Measurements from ENCODE around the gene DMPK. TPM values are rescaled to one million over a fixed set of nuclear protein-coding genes. Genes with fewer than 3 reads are reported as not detected.
"Not testable (repeated sequence)": the region's sequence is repeated elsewhere in the genome, so short reads cannot be mapped to it uniquely, and the experiment has no call there.

The DMPK gene
- polyA plus RNA-seq, 4 donors, result 12.7 to 42.2 (median 21.6) TPM

- DNase-seq (no peak), FAIRE-seq (no peak)
- H3K9me3 ChIP-seq (ENCODE audit: control insufficient read depth in 2 of 2, insufficient read depth in 1 of 2, low read depth in 1 of 2, low read length in 1 of 2), result no peaks in the 10 kb centered on the region
- no peaks in the 10 kb centered on the region for H3K36me3 ChIP-seq (ENCODE audit: control insufficient read depth in 3 of 3, insufficient read depth in 2 of 3, low read depth in 1 of 3, low read length in 3 of 3)
- no peak overlapping the region for H3K27ac ChIP-seq (ENCODE audit: low read depth in 1 of 3, low read length in 2 of 3)
- peaks cover 0 to 6% (median 0%) of the 10 kb centered on the region in 3 donors for H3K27me3 ChIP-seq (ENCODE audit: control insufficient read depth in 3 of 3, insufficient read depth in 3 of 3, low read length in 3 of 3)
- 89 to 90% (median 89%) methylated on average over 6 of the region's 6 CpGs for WGBS, 3 donors
- no peak overlapping the region for H3K4me3 ChIP-seq (ENCODE audit: low read depth in 1 of 3, low read length in 3 of 3)
- H3K4me1 ChIP-seq (ENCODE audit: control insufficient read depth in 3 of 3, insufficient read depth in 2 of 3, low read depth in 1 of 3, low read length in 2 of 3), result no peaks in the 10 kb centered on the region
Measured at GRCh38 chr19:45745606-45746005, 36.7 kb downstream of the DMPK start.

DNA sequence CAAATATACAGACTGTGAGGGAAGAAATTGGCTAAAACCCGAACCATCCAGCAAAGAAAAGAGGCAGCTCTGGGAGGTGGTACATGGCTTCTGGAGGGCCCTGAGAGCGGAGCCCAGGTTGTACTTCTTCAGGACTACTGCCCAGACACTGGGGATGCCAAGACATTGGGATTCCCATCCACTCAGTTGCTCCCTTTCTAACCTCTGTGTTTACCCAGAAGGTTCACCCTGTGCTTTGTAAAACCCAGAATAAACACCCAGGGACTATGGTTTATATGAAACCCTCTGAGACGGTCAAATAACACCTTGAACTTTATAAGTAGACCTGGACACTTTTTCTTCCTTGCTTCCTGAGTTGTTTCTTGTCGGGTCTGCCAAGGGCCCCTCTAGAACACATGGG, 39.3 kb downstream of the DMPK start:
- no peak for FAIRE-seq
- H3K9me3 ChIP-seq (ENCODE audit: control insufficient read depth in 2 of 2, insufficient read depth in 1 of 2, low read depth in 1 of 2, low read length in 1 of 2), result no peaks in the 10 kb centered on the region

GRCh38 chr19:45739498-45740439, 42.5 kb downstream of the DMPK start:
- Histone ChIP-seq H3K27me3 (ENCODE audit: control insufficient read depth in 3 of 3, insufficient read depth in 3 of 3, low read length in 3 of 3) (no peaks in the 10 kb centered on the region), H3K9me3 (ENCODE audit: control insufficient read depth in 2 of 2, insufficient read depth in 1 of 2, low read depth in 1 of 2, low read length in 1 of 2) (no peaks in the 10 kb centered on the region), H3K4me1 (ENCODE audit: control insufficient read depth in 3 of 3, insufficient read depth in 2 of 3, low read depth in 1 of 3, low read length in 2 of 3) (no peaks in the 10 kb centered on the region), H3K4me3 (ENCODE audit: low read depth in 1 of 3, low read length in 3 of 3) (no peak overlapping the region), H3K36me3 (ENCODE audit: control insufficient read depth in 3 of 3, insufficient read depth in 2 of 3, low read depth in 1 of 3, low read length in 3 of 3) (no peaks in the 10 kb centered on the region), H3K27ac (ENCODE audit: low read depth in 1 of 3, low read length in 2 of 3) (no peak overlapping the region)
- WGBS, 3 donors, result 83 to 87% (median 86%) methylated on average over 10 of the region's 10 CpGs
- FAIRE-seq (no peak), DNase-seq (no peak)

More for the DNA sequence above, 39.3 kb downstream of the DMPK start:
- Histone ChIP-seq H3K4me3 (ENCODE audit: low read depth in 1 of 3, low read length in 3 of 3) (no peak overlapping the region), H3K27me3 (ENCODE audit: control insufficient read depth in 3 of 3, insufficient read depth in 3 of 3, low read length in 3 of 3) (peaks cover 0 to 6% (median 0%) of the 10 kb centered on the region in 3 donors), H3K27ac (ENCODE audit: low read depth in 1 of 3, low read length in 2 of 3) (no peak overlapping the region), H3K36me3 (ENCODE audit: control insufficient read depth in 3 of 3, insufficient read depth in 2 of 3, low read depth in 1 of 3, low read length in 3 of 3) (no peaks in the 10 kb centered on the region), H3K4me1 (ENCODE audit: control insufficient read depth in 3 of 3, insufficient read depth in 2 of 3, low read depth in 1 of 3, low read length in 2 of 3) (no peaks in the 10 kb centered on the region)
- no peak for DNase-seq
- 59 to 64% (median 61%) methylated on average over 4 of the region's 4 CpGs for WGBS, 3 donors

- 92 to 95% (median 93%) methylated on average over 56 to 59 of the region's 59 CpGs for WGBS, 3 donors
- no peak for DNase-seq
Measured at GRCh38 chr19:45733160-45733810, 49.0 kb downstream of the DMPK start, which contains the start of gene MEIOSIN. Gene MEIOSIN (plus strand): TSS chr19:45733439. CDS start chr19:45735377, 1,938 bp downstream.

GRCh38 chr19:45730368-45731288, 51.7 kb downstream of the DMPK start, which contains the start of gene FBXO46:
Gene FBXO46 (minus strand): TSS chr19:45730896. CDS start chr19:45713495, 17,401 bp downstream.
- FAIRE-seq, result no peak
- Histone ChIP-seq H3K27ac (ENCODE audit: low read depth in 1 of 3, low read length in 2 of 3) (peak within 1 kb of the TSS; percentile 20 to 48 (median 35)), H3K4me3 (ENCODE audit: low read depth in 1 of 3, low read length in 3 of 3) (peak within 1 kb of the TSS; percentile 75 to 95 (median 88)), H3K4me1 (ENCODE audit: control insufficient read depth in 3 of 3, insufficient read depth in 2 of 3, low read depth in 1 of 3, low read length in 2 of 3) (peaks cover 0 to 2% (median 0%) of the 10 kb centered on the region in 3 donors), H3K9me3 (ENCODE audit: control insufficient read depth in 2 of 2, insufficient read depth in 1 of 2, low read depth in 1 of 2, low read length in 1 of 2) (no peaks in the 10 kb centered on the region), H3K36me3 (ENCODE audit: control insufficient read depth in 3 of 3, insufficient read depth in 2 of 3, low read depth in 1 of 3, low read length in 3 of 3) (peaks cover 0 to 8% (median 0%) of the 10 kb centered on the region in 3 donors), H3K27me3 (ENCODE audit: control insufficient read depth in 3 of 3, insufficient read depth in 3 of 3, low read length in 3 of 3) (no peaks in the 10 kb centered on the region)
- 1% methylated on average over 48 of the region's 48 CpGs for WGBS, 3 donors
- DNase-seq, result peak; percentile 98

More at GRCh38 chr19:45733160-45733810, 49.0 kb downstream of the DMPK start, which contains the start of gene MEIOSIN:
- H3K27ac ChIP-seq (ENCODE audit: low read depth in 1 of 3, low read length in 2 of 3), result no peak within 1 kb of the TSS
- H3K27me3 ChIP-seq (ENCODE audit: control insufficient read depth in 3 of 3, insufficient read depth in 3 of 3, low read length in 3 of 3), result no peaks in the 10 kb centered on the region
- no peaks in the 10 kb centered on the region for H3K36me3 ChIP-seq (ENCODE audit: control insufficient read depth in 3 of 3, insufficient read depth in 2 of 3, low read depth in 1 of 3, low read length in 3 of 3)
- H3K4me3 ChIP-seq (ENCODE audit: low read depth in 1 of 3, low read length in 3 of 3), result no peak within 1 kb of the TSS
- no peak for FAIRE-seq
- H3K9me3 ChIP-seq (ENCODE audit: control insufficient read depth in 2 of 2, insufficient read depth in 1 of 2, low read depth in 1 of 2, low read length in 1 of 2), result no peaks in the 10 kb centered on the region
- peaks cover 0 to 2% (median 0%) of the 10 kb centered on the region in 3 donors for H3K4me1 ChIP-seq (ENCODE audit: control insufficient read depth in 3 of 3, insufficient read depth in 2 of 3, low read depth in 1 of 3, low read length in 2 of 3)

DNA sequence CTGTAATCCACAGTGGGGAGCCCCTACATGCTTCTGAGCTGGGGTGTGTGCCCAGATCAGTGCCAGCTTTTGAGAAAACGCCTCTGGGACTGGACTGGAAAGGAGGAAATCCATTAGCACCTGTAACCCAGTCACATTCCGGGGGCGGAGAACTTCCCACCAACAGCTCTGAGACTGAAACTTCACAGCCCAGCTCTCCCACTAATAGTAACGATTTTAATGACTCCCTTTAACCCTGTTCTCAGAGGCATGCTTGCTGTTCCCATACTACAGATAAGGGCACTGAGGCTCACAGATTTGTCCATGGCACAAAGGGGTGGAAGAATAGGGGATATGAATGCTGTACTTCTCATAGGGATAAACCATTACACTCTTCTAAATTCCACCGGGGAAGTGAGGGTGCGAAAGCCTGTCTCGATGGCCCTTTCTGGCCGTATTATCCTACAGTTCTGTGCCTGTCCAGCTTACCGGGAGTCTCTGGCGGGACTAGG, 52.4 kb downstream of the DMPK start:
- FAIRE-seq (no peak), DNase-seq (peak; percentile 20 to 44)
- H3K9me3 ChIP-seq (ENCODE audit: control insufficient read depth in 2 of 2, insufficient read depth in 1 of 2, low read depth in 1 of 2, low read length in 1 of 2), result no peaks in the 10 kb centered on the region
- 4 to 8% (median 6%) methylated on average over 10 of the region's 10 CpGs for WGBS, 3 donors
- H3K4me3 ChIP-seq (ENCODE audit: low read depth in 1 of 3, low read length in 3 of 3), result peak overlapping the region; percentile 75 to 95 (median 88)
- H3K27ac ChIP-seq (ENCODE audit: low read depth in 1 of 3, low read length in 2 of 3), result peak overlapping the region; percentile 20 to 48 (median 35)
- no peaks in the 10 kb centered on the region for H3K27me3 ChIP-seq (ENCODE audit: control insufficient read depth in 3 of 3, insufficient read depth in 3 of 3, low read length in 3 of 3)
- peaks cover 0 to 15% (median 0%) of the 10 kb centered on the region in 3 donors for H3K36me3 ChIP-seq (ENCODE audit: control insufficient read depth in 3 of 3, insufficient read depth in 2 of 3, low read depth in 1 of 3, low read length in 3 of 3)
- peaks cover 0 to 2% (median 0%) of the 10 kb centered on the region in 3 donors for H3K4me1 ChIP-seq (ENCODE audit: control insufficient read depth in 3 of 3, insufficient read depth in 2 of 3, low read depth in 1 of 3, low read length in 2 of 3)

GRCh38 chr19:45728683-45729082, 53.6 kb downstream of the DMPK start:
- H3K4me1 ChIP-seq (ENCODE audit: control insufficient read depth in 3 of 3, insufficient read depth in 2 of 3, low read depth in 1 of 3, low read length in 2 of 3); DNase-seq; H3K27me3 ChIP-seq (ENCODE audit: control insufficient read depth in 3 of 3, insufficient read depth in 3 of 3, low read length in 3 of 3); H3K9me3 ChIP-seq (ENCODE audit: control insufficient read depth in 2 of 2, insufficient read depth in 1 of 2, low read depth in 1 of 2, low read length in 1 of 2); FAIRE-seq; H3K27ac ChIP-seq (ENCODE audit: low read depth in 1 of 3, low read length in 2 of 3); H3K4me3 ChIP-seq (ENCODE audit: low read depth in 1 of 3, low read length in 3 of 3): not testable (repeated sequence)
- peaks cover 0 to 16% (median 0%) of the 10 kb centered on the region in 3 donors for H3K36me3 ChIP-seq (ENCODE audit: control insufficient read depth in 3 of 3, insufficient read depth in 2 of 3, low read depth in 1 of 3, low read length in 3 of 3)
- WGBS, 3 donors, result 94 to 97% (median 96%) methylated on average over 18 of the region's 18 CpGs

Measured in small intestine (tissue), 7 donors.